Omental fat pad (tissue), 4 donors: Measurements from ENCODE around the gene MOB1B. TPM values are rescaled to one million over a fixed set of nuclear protein-coding genes. Genes with fewer than 3 reads are reported as not detected.

Experiments
- ATAC-seq: fragments of 150-250 bp; one replicate; pipeline ENCODE4 v1.9.1; 2016; ENCODE audit warnings: mild to moderate bottlenecking, moderate library complexity; ENCODE audit not compliant: low FRiP score
- DNase-seq: peaks from one replicate; pipeline ENCODE4 v3.0.0-alpha.2; 2019; ENCODE audit warnings: low spot score
- total RNA-seq, 4 donors: library from RNA; depleted of rRNA; stranded (reverse); fragments of >200 nt; gene quantifications; one replicate each; pipeline ENCODE4 v1.1.0, GENCODE V29; 2016
- TF ChIP-seq, protein P1 (sequence below), 3 donors: fragments of 450-650 bp; IDR thresholded peaks; one replicate each; pipeline ENCODE4 v1.5.1; 2016 to 2017; ENCODE audit warnings: antibody characterized with exemption in 3 of 3, mild to moderate bottlenecking in 3 of 3, moderate library complexity in 2 of 3

Gene MOB1B
- total RNA-seq, 4 donors from 2014 or later: 11.0 to 19.7 (median 13.8) TPM

DNA sequence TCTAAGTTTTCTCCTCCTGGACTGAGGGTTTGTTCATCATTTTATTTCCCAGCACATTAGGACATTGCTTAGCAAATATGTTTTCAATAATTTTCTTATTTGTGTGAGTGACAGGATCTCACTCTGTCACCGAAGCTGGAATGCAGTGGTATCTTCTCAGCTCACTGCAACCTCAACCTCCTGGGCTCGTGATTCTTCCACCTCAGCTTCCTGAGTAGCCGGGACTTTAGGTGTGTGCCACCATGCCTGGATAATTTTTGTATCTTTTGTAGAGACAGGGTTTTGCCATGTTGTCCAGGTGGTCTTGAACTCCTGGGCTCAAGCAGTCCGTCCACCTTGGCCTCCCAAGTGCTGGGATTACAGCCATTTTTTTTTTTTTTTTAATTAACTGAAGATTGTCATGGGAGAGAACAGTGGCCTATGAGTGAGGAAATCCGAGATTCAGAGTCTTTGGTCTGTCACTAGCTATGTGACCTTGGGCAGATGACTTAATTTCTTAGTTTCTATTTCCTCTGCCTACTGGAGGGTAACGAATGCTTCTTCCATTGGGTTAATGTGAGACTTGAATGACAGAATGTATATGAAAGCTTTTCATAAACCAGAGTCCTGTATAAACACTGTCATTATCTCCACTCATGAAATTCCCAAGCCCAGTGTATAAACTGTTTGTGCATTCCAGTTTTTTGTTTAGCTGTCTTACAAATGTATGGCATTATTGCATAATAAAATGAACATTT, 23.9 kb downstream of the MOB1B start:
- TF ChIP-seq, protein P1, sequence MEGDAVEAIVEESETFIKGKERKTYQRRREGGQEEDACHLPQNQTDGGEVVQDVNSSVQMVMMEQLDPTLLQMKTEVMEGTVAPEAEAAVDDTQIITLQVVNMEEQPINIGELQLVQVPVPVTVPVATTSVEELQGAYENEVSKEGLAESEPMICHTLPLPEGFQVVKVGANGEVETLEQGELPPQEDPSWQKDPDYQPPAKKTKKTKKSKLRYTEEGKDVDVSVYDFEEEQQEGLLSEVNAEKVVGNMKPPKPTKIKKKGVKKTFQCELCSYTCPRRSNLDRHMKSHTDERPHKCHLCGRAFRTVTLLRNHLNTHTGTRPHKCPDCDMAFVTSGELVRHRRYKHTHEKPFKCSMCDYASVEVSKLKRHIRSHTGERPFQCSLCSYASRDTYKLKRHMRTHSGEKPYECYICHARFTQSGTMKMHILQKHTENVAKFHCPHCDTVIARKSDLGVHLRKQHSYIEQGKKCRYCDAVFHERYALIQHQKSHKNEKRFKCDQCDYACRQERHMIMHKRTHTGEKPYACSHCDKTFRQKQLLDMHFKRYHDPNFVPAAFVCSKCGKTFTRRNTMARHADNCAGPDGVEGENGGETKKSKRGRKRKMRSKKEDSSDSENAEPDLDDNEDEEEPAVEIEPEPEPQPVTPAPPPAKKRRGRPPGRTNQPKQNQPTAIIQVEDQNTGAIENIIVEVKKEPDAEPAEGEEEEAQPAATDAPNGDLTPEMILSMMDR (IDR thresholded peaks at IDR 0.05): no peak

DNA sequence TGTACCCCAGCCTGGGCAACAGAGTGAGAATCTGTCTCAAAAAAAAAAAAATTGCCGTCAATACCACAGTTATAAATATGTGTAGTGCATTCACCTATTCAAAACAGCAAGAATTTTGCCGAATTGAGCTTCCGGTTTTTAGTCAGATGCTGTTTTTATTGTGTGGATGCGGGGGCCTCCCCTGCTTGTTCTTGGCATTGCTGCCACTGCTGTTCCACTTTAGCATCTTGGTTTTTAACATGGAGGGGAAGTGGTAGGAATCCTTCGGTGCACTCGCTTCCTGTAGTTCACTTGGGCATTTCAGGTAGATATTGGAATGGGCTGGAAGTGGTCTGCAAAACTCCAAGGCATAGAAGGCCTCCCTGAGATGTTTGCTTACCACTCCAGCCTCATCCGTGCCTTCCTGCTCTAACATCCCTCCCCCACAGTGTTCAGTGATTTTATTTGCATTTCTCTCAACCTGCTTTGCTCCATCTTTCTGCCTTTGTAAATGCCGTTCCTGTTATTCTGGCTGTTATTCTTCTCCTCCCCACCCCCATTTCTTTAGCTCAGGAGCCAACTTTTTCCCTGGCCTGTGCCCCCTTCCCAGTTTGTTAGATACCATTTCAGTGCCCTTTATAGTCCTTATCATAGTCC, 25.5 kb downstream of the MOB1B start:
- TF ChIP-seq, protein P1 (IDR thresholded peaks at IDR 0.05): no peak
- no peak for ATAC-seq
- no peak for DNase-seq

More for the DNA sequence above, 23.9 kb downstream of the MOB1B start:
- DNase-seq (no peak), ATAC-seq (no peak)

DNA sequence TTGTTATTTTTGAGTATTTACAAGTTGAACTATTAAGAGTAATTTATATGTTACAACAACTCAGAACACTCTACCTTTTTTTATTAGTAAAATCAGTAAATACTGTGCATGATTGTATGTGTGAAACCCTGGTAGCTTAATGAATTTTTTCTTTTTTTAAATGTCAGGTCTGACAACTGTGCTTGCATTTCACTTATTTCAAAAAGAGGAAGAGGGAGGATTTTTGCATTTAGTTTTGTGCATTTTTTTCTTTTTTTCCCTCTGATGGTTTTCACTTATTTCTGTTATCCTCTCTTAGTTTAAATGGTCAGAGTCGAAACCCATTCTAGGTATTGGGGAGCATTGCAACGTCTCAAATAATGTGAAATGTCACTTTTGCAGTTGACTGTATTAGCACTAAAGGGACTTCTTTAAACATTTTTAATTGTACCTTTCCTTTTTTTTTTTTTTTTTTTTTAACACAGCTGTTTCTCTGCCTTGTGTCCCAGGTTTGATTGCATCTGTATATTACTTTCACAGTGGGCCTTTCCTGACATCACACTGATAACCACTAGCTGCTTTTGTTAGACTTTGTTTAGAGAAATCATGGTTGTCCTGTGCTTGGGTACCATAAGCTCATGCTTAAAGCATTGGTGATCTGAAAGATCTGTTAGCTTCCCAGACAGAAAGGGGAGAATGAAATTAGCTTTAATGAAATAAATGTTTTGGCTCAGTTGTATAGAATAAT, 28.5 kb downstream of the MOB1B start:
- DNase-seq (no peak), ATAC-seq (no peak)
- TF ChIP-seq, protein P1 (IDR thresholded peaks at IDR 0.05): no peak

DNA sequence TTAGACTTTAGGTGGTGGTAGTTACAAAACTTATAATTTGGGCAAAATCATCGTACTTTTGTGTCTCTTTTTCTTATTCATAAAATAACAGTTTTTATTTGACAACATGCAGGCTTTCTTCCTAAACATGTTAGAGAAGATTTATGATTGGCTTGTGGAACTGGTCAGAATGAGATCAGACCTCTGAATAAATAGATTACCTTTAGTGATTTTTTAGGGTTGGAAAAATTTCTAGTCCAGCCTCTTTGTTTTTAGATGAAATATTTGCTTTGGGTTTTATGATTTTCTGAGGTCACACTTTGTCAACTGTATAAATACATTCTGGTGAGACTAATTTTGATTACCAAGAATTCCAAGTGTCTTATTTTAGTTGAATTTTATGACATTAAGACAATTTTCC, 29.2 kb downstream of the MOB1B start:
- TF ChIP-seq, protein P1 (IDR thresholded peaks at IDR 0.05): no peak
- DNase-seq (no peak), ATAC-seq (no peak)

DNA sequence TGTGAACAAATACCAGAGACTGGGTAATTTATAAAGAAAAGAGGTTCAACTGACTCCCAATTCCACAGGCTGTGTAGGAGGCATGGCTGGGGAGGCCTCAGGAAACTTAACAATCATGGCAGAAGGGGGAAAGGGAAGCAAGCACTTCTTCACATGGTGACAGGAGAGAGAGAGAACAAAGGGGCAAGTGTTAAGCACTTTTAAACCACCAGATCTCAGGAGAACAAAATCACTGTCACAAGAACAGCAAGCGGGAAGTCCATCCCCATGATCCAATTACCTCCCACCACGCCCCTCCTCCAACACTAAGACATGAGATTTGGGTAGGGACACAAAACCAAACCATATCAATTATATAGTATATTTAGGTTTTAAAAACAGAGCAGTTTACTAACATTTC, 30.8 kb downstream of the MOB1B start:
- DNase-seq (no peak), ATAC-seq (no peak)

DNA sequence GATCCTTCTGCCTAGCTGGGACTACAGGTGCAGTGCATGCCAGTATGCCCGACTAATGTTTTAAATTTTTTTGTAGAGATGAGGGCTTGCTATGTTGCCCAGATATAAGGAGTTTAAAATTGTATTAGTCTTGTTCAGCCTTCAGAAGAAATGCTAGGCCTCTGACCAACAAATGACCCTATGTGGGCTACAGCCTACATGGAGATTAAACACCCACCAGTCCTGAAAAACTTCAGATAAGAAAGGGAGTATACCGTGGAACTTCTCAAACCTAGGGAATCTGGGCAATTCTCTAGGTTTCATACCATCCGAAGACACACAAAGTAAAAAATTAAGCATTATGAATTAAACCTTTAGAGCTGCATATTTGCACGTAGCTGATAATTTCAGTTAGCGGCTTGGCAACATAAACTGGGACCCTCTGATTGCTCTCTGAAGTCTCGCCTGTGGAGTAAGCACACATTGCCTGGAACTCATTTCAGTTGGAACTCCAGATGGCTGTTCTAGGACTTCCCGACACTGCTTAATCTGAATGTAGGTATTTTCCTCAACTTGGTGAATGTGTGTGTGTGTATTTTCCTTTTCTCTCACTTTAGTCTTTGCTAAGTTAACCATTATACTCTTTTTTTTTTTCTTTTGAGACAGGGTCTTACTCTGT, 33.0 kb downstream of the MOB1B start:
- ATAC-seq (peak; percentile 59), DNase-seq (no peak)
- TF ChIP-seq, protein P1 (IDR thresholded peaks at IDR 0.05): no peak

More for the DNA sequence above, 30.8 kb downstream of the MOB1B start:
- TF ChIP-seq, protein P1 (IDR thresholded peaks at IDR 0.05): no peak
